WTC11 (cell line): ENCODE results near the gene NKX2-3. TPM values are rescaled to one million over a fixed set of nuclear protein-coding genes. Genes with fewer than 3 reads are reported as not detected.

ENCODE experiments used
- ATAC-seq: fragments of 200-7000 bp; cut with Tn5 transposase; 2 replicates; pipeline ENCODE4 v1.10.0; 2021; ENCODE audit warnings: mild to moderate bottlenecking, moderate library complexity
- CTCF ChIA-PET: fragments of 300-600 bp; sonication (Branson Sonifier 250); formaldehyde crosslinking; loops from one replicate; lab custom pipeline; 2021; ENCODE audit warnings: antibody characterized with exemption; lab: Charles Lee
- POLR2A ChIA-PET: fragments of 350-600 bp; sonication (Branson Sonifier 250); formaldehyde crosslinking; loops from one replicate; lab custom pipeline; 2021; ENCODE audit warnings: antibody characterized with exemption; lab: Charles Lee
- DNase-seq: peaks from one replicate; pipeline ENCODE4 v3.0.0; 2021; ENCODE audit warnings: low spot score
- H3K27ac Mint-ChIP-seq: 2 replicates; pipeline ENCODE4 v1.8.0; 2021; ENCODE audit warnings: mixed read lengths
- H3K27me3 Mint-ChIP-seq: 2 replicates; pipeline ENCODE4 v1.8.0; 2021; ENCODE audit warnings: low read depth, mild to moderate bottlenecking, moderate library complexity, mixed read lengths
- H3K36me3 Mint-ChIP-seq: 2 replicates; pipeline ENCODE4 v1.8.0; 2021; ENCODE audit warnings: mixed read lengths
- H3K4me1 Mint-ChIP-seq: 2 replicates; pipeline ENCODE4 v1.8.0; 2022; ENCODE audit warnings: mixed read lengths
- H3K4me3 Mint-ChIP-seq: 2 replicates; pipeline ENCODE4 v1.8.0; 2021; ENCODE audit warnings: mild to moderate bottlenecking, moderate library complexity, mixed read lengths
- H3K9me3 Mint-ChIP-seq: 2 replicates; pipeline ENCODE4 v1.8.0; 2021; ENCODE audit warnings: mixed read lengths
- ATF2 ChIP-seq: sonication (generic); formaldehyde crosslinking; IDR thresholded peaks from 2 replicates; pipeline ENCODE4 v1.8.1; 2022; ENCODE audit warnings: low read depth, missing genetic modification reagents, borderline replicate concordance
- ATF6 ChIP-seq: sonication (generic); formaldehyde crosslinking; IDR thresholded peaks from 2 replicates; pipeline ENCODE4 v1.8.1; 2023; ENCODE audit warnings: mild to moderate bottlenecking, missing genetic modification reagents
- CDX4 ChIP-seq: fragments of 250-450 bp; sonication (Bioruptor Pico); IDR thresholded peaks from 2 replicates; pipeline ENCODE4 v1.9.0; 2021; ENCODE audit warnings: moderate library complexity, mild to moderate bottlenecking, inconsistent platforms, borderline replicate concordance
- E2F1 ChIP-seq: sonication (generic); formaldehyde crosslinking; IDR thresholded peaks from 2 replicates; pipeline ENCODE4 v1.8.0; 2022; ENCODE audit warnings: mild to moderate bottlenecking, missing genetic modification reagents
- ESRRA ChIP-seq: sonication (generic); formaldehyde crosslinking; IDR thresholded peaks from 2 replicates; pipeline ENCODE4 v1.8.1; 2022; ENCODE audit warnings: mild to moderate bottlenecking, missing genetic modification reagents, borderline replicate concordance
- GABPB1 ChIP-seq: sonication (generic); formaldehyde crosslinking; IDR thresholded peaks from 2 replicates; pipeline ENCODE4 v1.8.1; 2023; ENCODE audit warnings: mild to moderate bottlenecking, missing genetic modification reagents
- GRHL2 ChIP-seq: fragments of 250-450 bp; sonication (Bioruptor Pico); IDR thresholded peaks from 2 replicates; pipeline ENCODE4 v1.8.0; 2022; ENCODE audit warnings: mild to moderate bottlenecking, moderate library complexity; ENCODE audit not compliant: insufficient replicate concordance, severe bottlenecking
- NFE2L1 ChIP-seq: sonication (generic); formaldehyde crosslinking; IDR thresholded peaks from 2 replicates; pipeline ENCODE4 v1.8.1; 2023; ENCODE audit warnings: missing genetic modification reagents
- NFYB ChIP-seq: sonication (generic); formaldehyde crosslinking; conservative IDR thresholded peaks from 2 replicates; pipeline ENCODE4 v1.8.0; 2022; ENCODE audit warnings: low read depth, missing genetic modification reagents
- RELA ChIP-seq: sonication (generic); formaldehyde crosslinking; IDR thresholded peaks from 2 replicates; pipeline ENCODE4 v1.8.1; 2022; ENCODE audit warnings: missing genetic modification reagents, mild to moderate bottlenecking, borderline replicate concordance
- TEAD1 ChIP-seq: sonication (generic); formaldehyde crosslinking; IDR thresholded peaks from 2 replicates; pipeline ENCODE4 v1.8.0; 2022; ENCODE audit warnings: mild to moderate bottlenecking, missing genetic modification reagents
- USF1 ChIP-seq: sonication (generic); formaldehyde crosslinking; IDR thresholded peaks from 2 replicates; pipeline ENCODE4 v1.8.0; 2022; ENCODE audit warnings: mild to moderate bottlenecking, missing genetic modification reagents
- ZNF263 ChIP-seq: sonication (generic); formaldehyde crosslinking; IDR thresholded peaks from 2 replicates; pipeline ENCODE4 v1.8.1; 2022; ENCODE audit warnings: low read depth, mild to moderate bottlenecking, moderate library complexity, missing genetic modification reagents
- ZNF416 ChIP-seq: fragments of 250-450 bp; sonication (Bioruptor Pico); IDR thresholded peaks from 2 replicates; pipeline ENCODE4 v1.9.0; 2021; ENCODE audit warnings: mild to moderate bottlenecking, inconsistent platforms
- ZNF425 ChIP-seq: fragments of 250-450 bp; sonication (Bioruptor Pico); conservative IDR thresholded peaks from 2 replicates; pipeline ENCODE4 v1.9.0; 2021; ENCODE audit warnings: mild to moderate bottlenecking
- ZNF512 ChIP-seq: sonication (generic); formaldehyde crosslinking; IDR thresholded peaks from 2 replicates; pipeline ENCODE4 v1.8.1; 2022; ENCODE audit warnings: missing genetic modification reagents, borderline replicate concordance
- ZSCAN18 ChIP-seq: fragments of 250-450 bp; sonication (Bioruptor Pico); IDR thresholded peaks from 2 replicates; pipeline ENCODE4 v2.1.2; 2022; ENCODE audit warnings: mild to moderate bottlenecking, moderate library complexity
- total RNA-seq: library from RNA; stranded (reverse); gene quantifications from 3 replicates; pipeline ENCODE4 v1.2.3, GENCODE V29; 2021

NKX2-3 gene
- total RNA-seq, 1 experiment from 2014 or later = not detected

- H3K36me3 Mint-ChIP-seq = no peaks in the 10 kb centered on the region; the same call in 1 of the 2 replicates
- peak overlapping the region; percentile 48 for H3K4me3 Mint-ChIP-seq
- peaks cover 100% of the 10 kb centered on the region for H3K27me3 Mint-ChIP-seq
- H3K4me1 Mint-ChIP-seq = peaks cover 65% of the 10 kb centered on the region
- TF ChIP-seq NFYB (CRISPR knock-in tag) (no peak), TEAD1 (no peak), RELA (no peak), ATF6 (no peak), ZNF263 (CRISPR knock-in tag) (no peak), ZNF512 (no peak), GRHL2 (CRISPR knock-in tag) (no peak), ZNF425 (no peak), ZNF416 (CRISPR knock-in tag) (no peak), NFE2L1 (no peak), USF1 (CRISPR knock-in tag) (no peak), ATF2 (no peak), ESRRA (no peak)
- CTCF ChIA-PET = interaction anchor here (1.4 to 2.9 kb wide), 4 partner anchors 13 to 100 kb away, joined by 3 to 17 read pairs (median 10); no protein-coding TSS in a partner anchor
- DNase-seq = peak; percentile 49
- no peak overlapping the region for H3K27ac Mint-ChIP-seq
- ATAC-seq = no peak
- H3K9me3 Mint-ChIP-seq = no peaks in the 10 kb centered on the region
- POLR2A ChIA-PET = interaction anchor here (1.0 to 1.3 kb wide), 2 partner anchors 14 to 105 kb away, joined by 3 read pairs; partner anchors contain the start of gene GOT1
Measured at GRCh38 chr10:99535764-99536337, 3.1 kb downstream of the NKX2-3 start.

- Mint-ChIP-seq H3K27ac (no peak overlapping the region), H3K9me3 (no peaks in the 10 kb centered on the region), H3K36me3 (no peaks in the 10 kb centered on the region; the same call in 1 of the 2 replicates), H3K4me1 (peaks cover 64% of the 10 kb centered on the region), H3K4me3 (peak overlapping the region; percentile 62), H3K27me3 (peaks cover 100% of the 10 kb centered on the region)
- DNase-seq (peak; percentile 60), ATAC-seq (peak; percentile 7)
- ChIA-PET CTCF (interaction anchor here (1.4 to 2.9 kb wide), 4 partner anchors 14 to 101 kb away, joined by 3 to 17 read pairs (median 10); no protein-coding TSS in a partner anchor), POLR2A (no interaction called here)
- TF ChIP-seq GABPB1 (CRISPR knock-in tag) = no peak
- no peak for TF ChIP-seq E2F1 (CRISPR knock-in tag)
- TF ChIP-seq GRHL2 (CRISPR knock-in tag) = no peak
- TF ChIP-seq ZSCAN18 (CRISPR knock-in tag) = no peak
- no peak for TF ChIP-seq CDX4 (CRISPR knock-in tag)
- no peak for TF ChIP-seq ZNF416 (CRISPR knock-in tag)
Measured at GRCh38 chr10:99536338-99537085, 3.8 kb downstream of the NKX2-3 start.
